COLO668 (cell line): ENCODE results near the gene RAPGEF2.

Experiments
- DNase-seq: peaks from one replicate; lab custom pipeline; 2025; ENCODE audit not compliant: unreplicated experiment; lab: John Stamatoyannopoulos, UW

The RAPGEF2 gene

DNA sequence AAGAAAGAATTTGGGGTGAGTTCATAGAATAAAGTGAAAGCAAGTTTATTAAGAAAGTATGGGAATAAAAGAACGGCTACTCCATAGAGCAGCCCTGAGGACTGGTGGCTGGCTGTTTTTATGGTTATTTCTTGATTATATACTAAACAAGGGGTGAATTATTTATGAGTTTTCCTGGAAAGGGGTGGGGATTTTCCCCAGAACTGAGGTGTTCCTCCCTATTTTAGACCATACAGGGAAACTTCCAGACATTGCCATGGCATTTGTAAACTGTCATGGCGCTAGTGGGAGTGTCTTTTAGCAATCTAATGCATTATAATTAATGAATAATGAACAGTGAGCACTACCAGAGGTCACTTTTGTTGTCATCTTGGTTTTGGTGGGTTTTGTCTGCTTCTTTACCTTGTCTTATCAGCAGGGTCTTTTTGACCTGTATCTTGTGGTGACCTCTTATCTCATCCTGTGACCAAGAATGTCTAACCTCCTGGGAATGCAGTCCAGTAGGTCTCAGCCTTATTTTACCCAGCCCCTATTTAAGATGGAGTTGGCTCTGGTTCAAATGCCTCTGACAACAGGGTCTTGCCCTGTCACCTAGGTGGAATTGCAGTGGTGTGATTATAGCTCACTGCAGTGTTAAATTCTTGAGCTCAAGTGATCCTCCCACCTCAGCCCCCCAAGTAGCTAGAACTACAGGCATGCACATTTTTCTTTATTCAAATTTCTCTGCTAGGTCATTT is 27.1 kb downstream of the RAPGEF2 start:
- no peak for DNase-seq

DNA sequence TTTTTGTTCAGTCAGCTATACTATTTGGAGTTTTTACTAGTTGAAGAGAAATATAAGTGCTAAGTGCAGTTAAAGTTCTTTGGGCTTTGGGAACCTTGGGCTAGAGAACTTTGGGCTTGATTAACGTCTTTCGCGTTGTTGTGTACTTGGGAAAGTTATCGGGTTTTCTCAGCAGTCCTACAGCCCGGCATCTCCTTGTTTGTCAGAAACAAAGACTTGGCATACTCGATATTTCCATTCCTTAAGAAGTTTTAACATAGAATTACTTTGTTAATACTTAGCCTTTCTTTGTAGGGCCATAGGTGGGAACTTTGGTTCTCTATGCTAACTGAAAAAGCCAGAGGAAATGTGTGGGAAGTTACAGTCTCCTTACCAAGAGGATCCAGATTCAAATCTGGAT is 28.7 kb downstream of the RAPGEF2 start:
- no peak for DNase-seq

DNA sequence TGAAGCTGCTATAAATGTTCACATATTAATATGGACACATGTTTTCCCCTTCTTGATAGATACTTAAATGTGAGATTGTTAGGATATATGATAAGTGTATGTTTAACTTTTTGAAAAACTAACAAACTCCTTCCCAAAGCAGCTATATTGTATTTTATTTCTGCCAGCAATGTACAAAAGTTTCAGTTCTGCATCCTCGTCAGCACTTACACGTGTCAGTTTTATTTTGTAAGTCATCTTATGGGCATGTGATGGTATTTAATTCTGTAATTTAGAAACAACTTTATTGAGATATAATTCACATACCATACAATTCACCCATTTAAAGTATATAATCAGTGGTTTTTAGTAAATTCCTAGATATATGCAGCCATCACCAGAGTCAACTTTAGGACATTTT is 31.6 kb downstream of the RAPGEF2 start:
- no peak for DNase-seq

- peak; percentile 60 for DNase-seq
Observed at GRCh38 chr4:159137176-159137575, 34.3 kb downstream of the RAPGEF2 start.

DNA sequence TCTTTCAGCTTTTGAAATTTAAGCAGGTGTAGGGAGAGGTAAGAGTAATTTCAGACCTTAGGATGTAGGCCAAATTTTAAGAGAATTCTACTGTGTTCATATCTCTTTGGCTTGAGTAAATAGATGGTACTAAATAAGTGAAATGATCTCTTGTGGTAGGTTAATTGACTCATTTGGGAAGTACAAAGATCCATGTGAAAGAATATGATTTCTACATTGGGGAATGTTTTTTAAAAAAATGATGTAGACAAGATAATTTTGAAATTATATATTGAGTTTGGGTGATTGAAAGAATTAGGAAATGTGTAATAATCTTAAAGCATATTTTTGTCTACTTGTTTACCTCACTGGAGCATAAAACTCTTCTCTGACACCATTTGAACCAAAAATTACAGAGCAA is 35.6 kb downstream of the RAPGEF2 start:
- no peak for DNase-seq

DNA sequence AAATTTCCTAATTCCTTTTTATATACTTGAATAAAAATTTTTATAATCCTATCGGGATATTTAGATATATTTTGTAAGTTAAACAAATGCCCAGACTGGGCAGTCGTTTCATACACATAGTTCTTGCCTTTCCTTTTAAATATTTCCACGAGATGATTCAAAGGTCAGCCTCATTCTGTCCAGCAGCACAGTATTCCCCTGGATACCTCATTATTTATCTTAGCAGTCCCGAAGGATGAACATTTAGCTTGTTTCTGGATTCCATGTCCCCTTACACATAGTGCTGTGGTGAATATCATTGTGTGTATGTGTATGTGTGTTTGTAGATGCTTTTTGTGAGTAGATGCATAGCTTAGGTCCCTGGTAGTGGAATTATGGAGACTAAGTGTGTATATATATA is 38.3 kb downstream of the RAPGEF2 start:
- no peak for DNase-seq

GRCh38 chr4:159142241-159142640 is 39.4 kb downstream of the RAPGEF2 start:
- DNase-seq, result peak; percentile 10

DNA sequence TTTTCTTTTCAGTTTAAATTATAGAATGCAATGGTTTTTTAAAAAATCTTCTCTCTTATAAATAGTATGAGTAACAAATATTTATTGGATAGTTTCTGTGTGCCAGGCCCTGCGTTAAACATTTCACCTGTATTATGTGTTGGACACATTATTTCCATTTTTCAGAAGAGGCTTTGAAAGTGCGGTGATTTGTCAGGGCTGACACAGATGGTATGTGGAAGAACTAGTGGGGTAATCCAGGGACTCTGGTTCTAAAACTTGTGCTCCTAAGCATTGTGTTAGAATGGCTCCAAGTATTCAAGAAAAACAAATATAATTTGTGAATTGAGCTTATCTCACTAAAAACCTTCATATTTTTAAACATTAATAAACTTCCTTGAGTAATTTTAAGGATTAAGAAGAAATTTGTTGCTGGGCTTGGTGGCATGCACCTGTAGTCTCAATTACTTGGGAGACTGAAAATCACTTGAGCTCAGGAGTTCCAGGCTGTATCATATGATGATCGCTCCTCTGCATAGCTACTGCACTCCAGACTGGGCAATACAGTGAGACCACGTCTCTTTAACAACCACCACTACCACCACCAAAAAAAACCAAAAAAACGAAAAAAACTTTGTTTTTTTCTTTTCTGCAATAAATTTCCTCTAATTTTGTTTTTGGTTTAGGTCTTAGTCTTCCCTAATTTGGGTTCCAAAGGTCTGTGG is 40.0 kb downstream of the RAPGEF2 start:
- DNase-seq, result no peak

- DNase-seq, result no peak
Observed at GRCh38 chr4:159143687-159144086, 40.8 kb downstream of the RAPGEF2 start.

DNA sequence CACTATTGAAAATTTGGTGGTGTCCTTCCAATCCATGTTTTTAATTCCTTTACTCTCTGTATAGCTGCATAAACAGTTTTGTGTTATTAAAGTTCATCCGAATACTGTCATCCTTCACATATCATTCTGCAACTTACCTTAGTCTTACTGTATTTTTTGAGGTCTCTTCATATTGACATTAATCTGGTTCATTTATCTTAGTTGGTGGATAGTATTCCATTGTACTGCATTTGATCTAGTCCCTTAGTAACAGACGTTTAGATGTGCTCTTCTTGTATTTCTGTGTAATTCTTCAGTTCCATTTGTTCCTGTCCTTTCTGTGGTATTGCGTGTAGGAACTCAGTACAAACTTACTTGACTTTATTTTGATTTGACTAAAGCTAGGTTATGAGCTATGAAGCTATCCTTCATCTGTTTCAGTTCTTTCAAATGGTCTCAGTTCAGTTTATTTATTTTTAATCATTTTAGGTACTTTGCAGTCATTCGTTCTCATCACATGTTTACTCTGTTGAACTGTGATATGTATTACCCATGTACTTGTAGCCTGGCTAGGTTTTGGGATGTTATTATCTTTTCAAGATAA is 41.3 kb downstream of the RAPGEF2 start:
- DNase-seq, result no peak

DNA sequence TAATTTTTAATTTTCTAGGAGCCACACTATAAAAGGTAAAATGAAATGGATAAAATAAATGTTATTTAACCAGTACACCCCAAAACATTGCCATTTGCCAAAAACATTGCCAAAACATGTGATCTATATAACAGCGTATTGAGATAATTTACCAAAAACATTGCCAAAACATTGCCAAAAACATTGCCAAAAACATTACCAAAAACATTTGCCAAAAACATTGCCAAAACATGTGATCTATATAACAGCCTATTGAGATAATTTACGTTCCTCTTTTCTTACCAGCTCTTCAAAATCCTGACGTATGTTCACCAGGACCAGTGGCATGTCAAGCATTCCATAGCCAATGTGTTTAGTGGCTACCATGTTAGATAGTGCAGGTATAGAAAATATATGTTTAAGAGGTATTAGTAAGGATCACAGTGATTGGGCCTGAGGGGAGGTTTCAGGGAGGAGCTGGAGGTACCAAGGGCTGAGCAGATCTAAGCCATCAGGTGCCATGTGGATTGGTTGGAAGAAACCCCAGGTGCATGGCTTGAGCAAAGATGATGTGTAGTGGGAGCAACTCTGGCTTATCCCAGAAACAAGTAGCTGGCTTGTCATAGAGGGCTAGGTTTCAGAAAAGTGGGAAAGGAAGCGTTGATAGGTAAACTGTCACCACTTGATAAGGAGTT is 42.6 kb downstream of the RAPGEF2 start:
- no peak for DNase-seq

GRCh38 chr4:159145992-159146330 is 43.1 kb downstream of the RAPGEF2 start:
- DNase-seq, result no peak

GRCh38 chr4:159146488-159146887 is 43.6 kb downstream of the RAPGEF2 start:
- no peak for DNase-seq

DNA sequence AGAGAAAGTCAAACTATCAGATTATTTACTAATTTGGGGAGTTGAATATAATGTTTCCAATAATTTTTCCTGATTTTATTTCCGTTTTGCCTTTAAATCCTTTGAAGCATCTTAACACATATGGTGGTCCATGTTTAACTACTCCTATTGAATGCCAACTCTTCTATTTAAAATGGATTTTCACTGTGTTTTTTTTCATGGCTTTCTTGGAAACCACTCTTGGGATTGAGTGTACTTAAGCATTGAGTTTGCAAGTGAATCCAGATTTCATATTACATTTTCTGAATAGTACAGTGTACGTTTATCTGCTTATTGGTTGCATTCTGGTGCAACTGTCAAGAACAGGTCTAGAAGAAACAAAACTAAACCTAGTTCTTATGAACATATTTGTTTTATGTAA is 45.6 kb downstream of the RAPGEF2 start:
- DNase-seq, result no peak

GRCh38 chr4:159149666-159150065 is 46.8 kb downstream of the RAPGEF2 start:
- no peak for DNase-seq

DNA sequence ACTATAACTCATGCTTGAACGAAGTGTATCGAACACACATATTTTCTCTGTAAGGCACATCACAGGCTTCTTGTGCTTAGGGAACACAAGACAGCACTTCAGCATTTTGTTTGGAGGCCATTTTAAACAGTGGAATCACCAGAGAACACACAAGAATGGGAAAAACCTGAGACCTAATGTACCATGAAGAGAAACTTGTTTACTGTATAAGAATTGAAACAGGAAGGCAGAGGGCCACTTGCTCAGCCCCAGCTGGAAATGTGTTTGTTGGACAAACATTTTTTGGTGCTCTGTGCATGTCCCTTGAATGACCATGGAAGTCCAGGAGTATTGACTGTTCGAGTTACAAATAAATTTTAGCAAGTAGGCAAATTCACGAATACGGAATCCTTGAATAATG is 47.5 kb downstream of the RAPGEF2 start:
- DNase-seq, result no peak

GRCh38 chr4:159150821-159151390 is 48.0 kb downstream of the RAPGEF2 start:
- DNase-seq, result no peak

DNA sequence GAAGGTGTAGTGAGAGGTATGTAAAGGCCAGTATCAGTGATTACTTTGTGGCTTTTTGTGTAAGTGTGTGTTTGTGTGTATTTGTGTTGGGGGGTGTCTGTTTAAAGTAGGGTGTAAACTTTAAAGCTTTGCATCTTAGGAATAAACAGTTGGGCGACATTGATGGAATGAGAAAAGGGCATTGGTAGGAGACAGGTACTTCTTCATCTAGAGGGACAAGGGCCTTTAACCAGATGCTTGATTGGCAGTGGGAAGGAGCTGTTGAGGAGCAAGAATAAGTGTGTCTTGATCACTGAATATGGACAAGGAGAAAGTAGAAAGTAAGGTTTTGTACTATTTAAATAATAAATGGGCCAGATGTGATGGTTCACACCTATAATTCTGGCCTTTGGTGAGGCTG is 48.8 kb downstream of the RAPGEF2 start:
- DNase-seq, result no peak

DNA sequence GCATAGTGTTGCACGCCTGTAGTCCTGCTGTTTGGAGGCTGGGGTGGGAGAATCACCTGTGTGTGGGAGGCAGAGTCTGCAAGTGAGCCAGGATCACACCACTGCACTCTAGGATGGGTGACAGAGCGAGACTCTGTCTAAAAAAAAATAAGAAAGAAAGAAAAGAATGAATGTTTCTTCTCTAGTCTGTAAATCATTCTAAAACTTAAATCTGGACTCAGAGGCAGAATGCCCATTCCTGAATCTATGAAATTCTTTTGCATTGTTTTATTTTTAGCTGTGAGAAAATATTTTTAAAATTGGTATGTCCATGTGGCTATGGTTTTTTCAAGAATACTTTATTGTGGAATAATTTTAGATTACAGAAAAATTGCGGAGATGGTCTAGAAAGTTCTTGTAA is 49.3 kb downstream of the RAPGEF2 start:
- DNase-seq, result no peak

- no peak for DNase-seq
Observed at GRCh38 chr4:159153669-159154068, 50.8 kb downstream of the RAPGEF2 start.

DNA sequence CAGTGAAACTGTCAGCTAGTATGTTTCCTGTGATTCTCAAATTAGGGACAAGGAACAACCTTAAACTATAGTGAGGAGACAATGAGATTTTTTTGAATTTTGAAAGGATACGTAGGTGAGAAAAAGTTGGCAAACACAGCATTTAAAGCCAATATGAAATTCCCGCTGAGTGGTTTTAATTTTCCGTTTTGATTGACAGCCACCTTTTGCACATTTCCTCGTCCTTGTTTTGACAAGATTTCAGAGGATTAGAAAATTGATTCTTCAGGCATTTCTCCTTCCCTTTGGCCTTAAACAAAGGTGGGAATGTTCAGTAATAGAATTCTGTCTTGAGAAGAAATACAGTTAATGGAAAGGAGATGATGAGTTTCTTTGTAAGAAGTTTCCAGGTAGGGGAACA is 52.2 kb downstream of the RAPGEF2 start:
- no peak for DNase-seq
